MCF 10A (cell line): ENCODE data around the gene CLCA2. TPM values are rescaled to one million over a fixed set of nuclear protein-coding genes. Genes with fewer than 3 reads are reported as not detected.

Source experiments
- BruUV-seq: library from RNA; stranded (reverse); fragments of 400-500 nt; replicated peaks from 2 replicates; lab custom pipeline; 2021; lab: Mats Ljungman, UMichigan
- CTCF ChIA-PET: fragments of 300-600 bp; sonication (Branson Sonifier 250); formaldehyde crosslinking; extraction: SDS; loops from one replicate; lab custom pipeline; 2021; ENCODE audit warnings: antibody characterized with exemption, inconsistent platforms; lab: Yijun Ruan, JAX
- POLR2A ChIA-PET: fragments of 300-600, 350-650 bp; sonication (Branson Sonifier 250); formaldehyde crosslinking; extraction: SDS; loops from one replicate; lab custom pipeline; 2020; ENCODE audit warnings: antibody characterized with exemption, inconsistent platforms; lab: Yijun Ruan, JAX
- DNase-seq: peaks from one replicate; pipeline ENCODE4 v3.0.0-alpha.2; 2018; ENCODE audit not compliant: unreplicated experiment
- H3K27ac Mint-ChIP-seq: one replicate; pipeline ENCODE4 v1.8.0; 2022; ENCODE audit warnings: mild to moderate bottlenecking, low read depth, mixed read lengths; ENCODE audit not compliant: unreplicated experiment
- H3K27me3 Mint-ChIP-seq: one replicate; pipeline ENCODE4 v1.8.0; 2022; ENCODE audit warnings: mixed read lengths; ENCODE audit not compliant: insufficient read depth, unreplicated experiment
- H3K36me3 Mint-ChIP-seq: one replicate; pipeline ENCODE4 v1.8.0; 2022; ENCODE audit warnings: mild to moderate bottlenecking, moderate library complexity, mixed read lengths; ENCODE audit not compliant: insufficient read depth, unreplicated experiment
- H3K4me1 Mint-ChIP-seq: one replicate; pipeline ENCODE4 v1.8.0; 2022; ENCODE audit warnings: mixed read lengths; ENCODE audit not compliant: insufficient read depth, unreplicated experiment
- H3K4me3 Mint-ChIP-seq: one replicate; pipeline ENCODE4 v1.8.0; 2022; ENCODE audit warnings: mild to moderate bottlenecking, moderate library complexity, mixed read lengths; ENCODE audit not compliant: unreplicated experiment
- H3K9me3 Mint-ChIP-seq: one replicate; pipeline ENCODE4 v1.8.0; 2022; ENCODE audit warnings: mixed read lengths; ENCODE audit not compliant: unreplicated experiment
- CTCF ChIP-seq: fragments of 200-600 bp; IDR thresholded peaks from one replicate; pipeline ENCODE4 v1.8.0; 2022; ENCODE audit warnings: antibody characterized with exemption, mild to moderate bottlenecking; ENCODE audit not compliant: unreplicated experiment
- intact Hi-C: fragments of 100-400 bp; cut with micrococcal nuclease; formaldehyde crosslinking; loops from 2 replicates; pipeline ENCODE4 v1.14.1; 2022
- total RNA-seq: library from RNA; stranded (reverse); gene quantifications from 2 replicates; pipeline ENCODE4 v1.2.3, GENCODE V29; 2022

Gene CLCA2
- total RNA-seq, 1 experiment from 2014 or later, result 113 TPM

- peaks cover 13% of the 10 kb centered on the region for H3K4me1 Mint-ChIP-seq
- TF ChIP-seq CTCF, result no peak
- ChIA-PET CTCF (interaction anchor here (0.7 to 1.9 kb wide), 12 partner anchors 10 to 378 kb away, joined by 3 to 8 read pairs (median 4); no protein-coding TSS in a partner anchor), POLR2A (interaction anchor here (0.5 to 5.6 kb wide), 21 partner anchors 10 to 518 kb away, joined by 3 to 126 read pairs (median 5); partner anchors contain the start of genes CLCA2, SELENOF and SH3GLB1)
- no peaks in the 10 kb centered on the region for H3K27me3 Mint-ChIP-seq
- H3K4me3 Mint-ChIP-seq, result peak within 1 kb of the TSS; percentile 94
- H3K36me3 Mint-ChIP-seq, result no peaks in the 10 kb centered on the region
- TSS peak; percentile 49 for BruUV-seq
- intact Hi-C loops, result no loop called here
- H3K9me3 Mint-ChIP-seq, result no peaks in the 10 kb centered on the region
- peak; percentile 90 for DNase-seq
- peak within 1 kb of the TSS; percentile 98 for H3K27ac Mint-ChIP-seq
Measured at GRCh38 chr1:86395751-86396497, 28.0 kb upstream of the CLCA2 start, which contains the start of gene ODF2L. TSS of gene ODF2L (minus strand) at chr1:86396323. CDS start at chr1:86387027, 9,296 bp downstream.

- peaks cover 13% of the 10 kb centered on the region for H3K4me1 Mint-ChIP-seq
- H3K9me3 Mint-ChIP-seq, result no peaks in the 10 kb centered on the region
- CTCF ChIA-PET, result interaction anchor here (0.7 to 1.9 kb wide), 11 partner anchors 10 to 332 kb away, joined by 3 to 8 read pairs (median 4); no protein-coding TSS in a partner anchor
- POLR2A ChIA-PET, result interaction anchor here (0.5 to 5.6 kb wide), 19 partner anchors 10 to 518 kb away, joined by 3 to 126 read pairs (median 5); partner anchors contain the start of genes CLCA2, SELENOF and SH3GLB1
- no peaks in the 10 kb centered on the region for H3K27me3 Mint-ChIP-seq
- peak overlapping the region; percentile 98 for H3K27ac Mint-ChIP-seq
- H3K4me3 Mint-ChIP-seq, result peak overlapping the region; percentile 94
- no peak for TF ChIP-seq CTCF
- no peak for DNase-seq
- intact Hi-C loops, result no loop called here
- TSS peak; percentile 74 for BruUV-seq
- no peaks in the 10 kb centered on the region for H3K36me3 Mint-ChIP-seq
Measured at GRCh38 chr1:86396498-86396890, 27.5 kb upstream of the CLCA2 start.

- Mint-ChIP-seq H3K4me3 (no peak overlapping the region), H3K27ac (no peak overlapping the region), H3K9me3 (no peaks in the 10 kb centered on the region), H3K27me3 (no peaks in the 10 kb centered on the region), H3K36me3 (no peaks in the 10 kb centered on the region), H3K4me1 (no peaks in the 10 kb centered on the region)
- no peak for TF ChIP-seq CTCF
- intact Hi-C loops, result loop anchor here (10.0 kb wide), 1 partner anchor 275 kb away; no protein-coding TSS in a partner anchor
- POLR2A ChIA-PET, result interaction anchor here (1.1 kb wide), 1 partner anchor 13 kb away, joined by 4 read pairs; the partner anchor contains the start of gene ODF2L
- BruUV-seq, result no TSS peak
- no peak for DNase-seq
- CTCF ChIA-PET, result interaction anchor here (0.6 kb wide), 2 partner anchors 13 to 95 kb away, joined by 3 read pairs; partner anchors contain the start of gene ODF2L
Measured at GRCh38 chr1:86409416-86410021, 14.5 kb upstream of the CLCA2 start.
